Measurements from ENCODE around the gene MAN1A2.

Gene MAN1A2

GRCh38 chr1:117576236-117576635, 209.0 kb downstream of the MAN1A2 start:
- no peak for DNase-seq (ENCODE audit: low read depth)

- no peak for DNase-seq (ENCODE audit: low read depth)
Measured at GRCh38 chr1:117577191-117577885, 210.1 kb downstream of the MAN1A2 start.

- DNase-seq (ENCODE audit: low read depth), result no peak
Measured at GRCh38 chr1:117578466-117578865, 211.2 kb downstream of the MAN1A2 start.
